AG08395 (cell line): Measurements from ENCODE around the gene ZNF516.

Experiments used
- DNase-seq: peaks from one replicate; pipeline ENCODE4 v3.0.0; 2012; ENCODE audit warnings: mixed read lengths, low spot score

The ZNF516 gene

GRCh38 chr18:76364282-76365259 is 130.5 kb downstream of the ZNF516 start:
- no peak for DNase-seq

- peak; percentile 45 for DNase-seq
Observed at GRCh38 chr18:76363436-76364120, 131.5 kb downstream of the ZNF516 start.

DNA sequence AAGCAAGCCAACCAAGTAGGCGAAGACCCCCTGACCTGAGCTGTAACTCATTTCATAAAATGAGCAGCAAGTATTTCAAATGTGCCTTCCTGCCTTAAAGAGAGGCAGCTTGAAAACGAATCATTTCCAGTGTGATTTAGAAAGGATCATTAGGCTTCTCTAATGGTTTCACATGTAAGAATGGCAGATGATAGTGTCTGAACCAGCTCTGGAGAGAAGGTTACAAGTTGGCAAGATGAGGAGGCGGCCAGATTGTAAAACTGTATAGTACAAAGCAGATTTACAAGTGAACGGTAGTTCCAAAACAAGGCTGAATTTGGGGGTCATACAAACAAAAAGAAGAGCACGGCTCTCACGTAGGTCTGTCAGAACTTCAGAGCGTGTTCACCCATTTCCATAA is 132.4 kb downstream of the ZNF516 start:
- DNase-seq: no peak

- DNase-seq: no peak
Observed at GRCh38 chr18:76361219-76361618, 133.8 kb downstream of the ZNF516 start.

GRCh38 chr18:76359909-76360308 is 135.1 kb downstream of the ZNF516 start:
- DNase-seq: no peak

- DNase-seq: no peak
Observed at GRCh38 chr18:76358774-76359173, 136.3 kb downstream of the ZNF516 start.

GRCh38 chr18:76357585-76358260 is 137.3 kb downstream of the ZNF516 start:
- no peak for DNase-seq

- no peak for DNase-seq
Observed at GRCh38 chr18:76357174-76357573, 137.9 kb downstream of the ZNF516 start.

DNA sequence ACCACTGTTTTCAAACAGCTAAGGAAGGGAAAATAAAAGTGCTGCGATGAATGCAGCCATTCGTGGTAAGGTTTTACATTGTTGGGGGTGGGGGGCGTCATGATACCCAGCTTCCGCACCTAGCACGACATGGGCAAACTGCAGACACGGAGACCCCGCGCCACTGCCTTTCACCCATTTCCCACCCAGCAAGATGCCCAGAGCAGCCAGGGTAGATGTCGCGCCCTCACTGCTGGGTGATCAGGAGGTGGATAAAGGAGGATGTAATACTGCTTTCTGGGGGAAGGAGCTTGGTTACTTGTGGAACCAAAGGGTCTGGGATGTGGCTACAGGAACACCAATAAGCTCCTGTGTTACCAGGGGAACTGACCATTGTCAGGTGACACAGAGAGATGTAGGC is 138.4 kb downstream of the ZNF516 start:
- no peak for DNase-seq

GRCh38 chr18:76354348-76354747 is 140.7 kb downstream of the ZNF516 start:
- DNase-seq: peak; percentile 58

DNA sequence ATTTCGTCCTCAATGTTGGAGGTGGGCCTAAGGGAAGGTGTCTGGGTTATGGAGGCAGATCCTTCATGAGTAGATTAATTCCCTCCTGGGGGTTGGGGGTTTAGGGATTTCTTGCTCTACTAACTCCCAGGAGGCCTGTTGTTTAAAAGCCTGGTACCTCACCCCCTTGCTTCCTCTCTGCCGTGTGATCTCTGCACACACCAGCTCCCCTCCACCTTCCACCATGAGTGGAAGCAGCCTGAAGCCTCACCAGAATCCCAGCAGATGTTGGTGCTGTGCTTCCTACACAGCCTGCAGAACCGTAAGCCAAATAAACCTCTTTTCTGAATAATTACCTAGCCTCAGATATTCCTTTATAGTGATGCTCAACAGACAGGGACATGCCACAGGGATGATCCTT is 141.5 kb downstream of the ZNF516 start:
- DNase-seq: no peak

DNA sequence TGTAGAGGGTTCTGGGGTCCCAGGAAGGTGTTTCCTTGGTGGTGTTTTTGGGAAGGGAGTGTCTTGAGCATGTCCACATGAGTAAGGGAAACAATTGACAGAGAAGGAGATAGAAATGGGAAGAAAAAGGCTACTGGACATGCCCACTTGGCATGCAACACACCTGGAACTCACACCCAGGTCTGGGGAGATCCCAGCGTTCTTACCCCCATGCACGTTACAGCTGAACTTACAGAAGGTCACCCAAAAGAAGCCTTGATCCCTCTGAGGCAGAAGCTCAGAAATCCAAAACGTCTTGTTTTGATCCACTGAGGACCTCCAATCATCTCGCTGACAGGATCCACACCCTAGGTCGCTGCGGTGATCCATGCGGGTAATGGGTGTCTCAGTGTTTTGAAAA is 142.0 kb downstream of the ZNF516 start:
- DNase-seq: no peak

DNA sequence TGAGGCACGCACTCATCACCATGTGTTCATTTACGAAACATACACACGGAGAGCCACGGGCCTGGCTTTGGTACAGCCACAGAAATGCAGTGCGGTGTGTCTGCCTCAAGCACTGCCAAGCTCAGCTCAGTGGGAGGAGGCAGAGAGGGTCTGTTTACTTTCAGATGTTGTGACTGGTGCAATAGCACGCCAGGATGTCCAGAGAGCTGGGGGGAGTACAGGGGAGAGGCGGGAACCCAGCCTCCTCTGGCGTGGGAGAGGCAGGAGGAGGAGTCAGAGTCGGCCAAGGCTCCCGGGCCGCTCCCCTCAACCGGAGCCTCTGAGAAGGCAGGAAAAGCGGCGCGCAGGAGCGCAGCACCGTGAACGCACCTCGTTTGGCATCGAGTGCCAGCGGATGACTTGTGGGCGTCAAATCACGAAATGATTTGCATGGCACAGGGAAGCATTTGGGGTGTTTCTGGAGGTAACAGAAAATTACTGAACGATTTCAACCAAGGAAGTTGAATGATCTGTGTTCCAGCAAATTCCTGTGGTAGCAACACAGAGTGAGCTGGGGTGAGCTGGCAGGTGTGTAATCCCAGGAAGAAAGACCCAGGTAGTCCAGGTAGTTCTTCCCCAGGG is 143.0 kb downstream of the ZNF516 start:
- peak; percentile 93 for DNase-seq

DNA sequence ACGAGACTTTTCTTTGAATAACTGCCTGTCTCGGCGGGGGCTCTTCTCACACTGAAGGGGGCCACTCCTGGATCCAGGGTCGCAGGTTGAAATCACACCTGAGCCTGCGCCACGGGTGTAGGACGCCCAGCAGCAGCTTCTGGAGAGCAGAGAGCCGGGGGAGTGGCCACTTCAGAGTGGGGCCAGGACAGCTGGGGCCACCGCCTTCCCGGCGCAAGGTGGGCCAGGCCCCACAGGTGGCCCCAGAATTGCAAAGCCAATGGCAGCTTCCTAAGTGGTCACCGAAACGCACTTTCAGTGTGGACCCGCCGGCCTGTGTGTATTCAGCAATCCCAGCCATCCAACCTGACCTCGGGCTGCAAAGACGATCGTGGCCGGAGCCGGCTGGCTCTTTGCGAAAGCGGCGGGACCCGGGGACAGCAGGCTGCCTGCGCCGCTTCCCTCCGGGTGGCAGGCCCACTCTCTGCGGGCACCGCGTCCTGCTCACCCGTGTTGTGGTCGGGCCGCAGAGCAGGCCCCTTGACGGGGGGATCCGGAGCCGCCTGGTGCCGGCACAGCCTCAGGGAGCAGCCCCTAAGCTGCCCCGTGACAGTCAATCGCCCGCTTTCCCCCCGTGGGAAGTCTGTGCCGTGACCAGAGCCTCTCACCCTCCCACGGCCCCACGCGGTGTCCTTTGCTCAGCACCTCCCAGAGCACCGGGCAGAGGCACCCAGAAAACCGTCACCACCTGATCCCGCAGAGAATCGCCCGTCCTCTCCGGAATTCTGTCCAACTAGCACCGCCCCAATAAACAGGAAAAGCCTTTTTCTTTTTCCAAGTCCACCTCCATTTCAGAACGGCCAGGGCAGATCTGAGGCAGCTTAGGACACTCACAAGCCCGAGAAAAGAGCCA is 144.7 kb downstream of the ZNF516 start:
- no peak for DNase-seq

DNA sequence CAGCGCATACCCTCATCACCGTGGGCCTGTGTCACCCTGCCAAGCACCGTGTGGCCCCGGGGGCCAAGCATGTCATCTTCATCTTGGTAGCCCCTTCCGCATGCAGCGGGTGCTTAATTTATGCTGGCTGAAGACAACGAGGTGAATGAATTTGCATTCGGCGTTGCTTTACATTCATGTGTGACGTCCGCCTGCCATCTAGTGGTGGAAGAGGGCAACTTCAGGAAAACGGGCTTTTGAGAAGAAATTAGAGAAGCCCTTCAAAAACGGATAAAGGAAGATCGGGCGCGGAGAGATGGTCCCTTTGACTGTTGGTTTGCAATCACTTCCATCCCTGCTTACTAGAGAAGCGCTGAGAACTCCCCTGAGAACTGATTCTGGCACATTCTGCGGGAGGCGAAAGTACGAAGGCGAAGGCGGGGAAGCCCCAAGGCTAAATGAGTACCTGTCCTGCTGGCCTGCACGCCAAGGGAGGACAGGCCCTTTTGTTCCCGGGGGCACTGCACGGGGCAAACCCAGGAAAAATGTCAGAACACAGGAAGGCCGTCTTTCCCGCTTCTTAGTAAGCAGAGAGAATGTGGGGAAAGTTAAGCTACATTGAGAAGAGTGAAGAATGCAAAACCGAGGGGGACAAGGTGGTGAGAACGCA is 145.9 kb downstream of the ZNF516 start:
- DNase-seq: peak; percentile 62

DNA sequence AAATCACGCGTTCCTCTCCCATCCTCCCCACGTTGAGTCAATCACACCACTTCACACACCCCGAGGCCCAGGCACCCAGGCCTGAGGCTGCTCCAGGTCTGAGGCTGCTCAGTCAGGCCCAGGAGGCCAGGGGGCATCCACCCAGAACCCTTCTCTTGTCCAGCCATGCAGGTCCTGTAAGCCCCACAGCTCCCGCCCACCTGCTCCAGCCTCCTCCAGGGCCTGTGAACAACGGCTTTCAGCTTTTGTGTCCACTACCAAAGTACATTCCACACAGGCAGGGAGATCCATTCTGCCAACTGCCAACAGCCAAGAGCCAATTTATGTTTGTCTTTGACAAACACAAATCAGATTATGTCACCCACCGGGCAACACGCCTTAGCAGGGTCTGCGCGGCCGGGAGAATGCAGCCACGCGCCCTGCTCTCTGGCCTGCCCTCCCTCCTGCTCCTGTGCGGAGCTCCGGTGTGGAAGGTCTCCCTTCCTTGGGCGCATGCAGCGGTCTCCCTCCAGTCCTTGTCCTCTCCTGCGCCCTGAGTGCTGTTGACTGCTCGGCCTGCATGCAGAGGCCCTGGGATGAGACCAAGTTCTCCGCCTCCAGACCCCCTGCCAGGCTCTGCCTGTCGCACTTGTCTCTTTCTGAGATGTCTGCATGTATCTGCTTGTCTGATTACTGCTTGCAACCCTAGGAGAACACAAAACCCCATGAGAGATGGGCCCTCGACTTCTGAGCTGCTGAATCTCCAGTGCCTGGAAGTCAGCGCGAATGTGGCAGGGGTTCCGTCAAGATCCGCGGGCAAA is 146.6 kb downstream of the ZNF516 start:
- DNase-seq: no peak

DNA sequence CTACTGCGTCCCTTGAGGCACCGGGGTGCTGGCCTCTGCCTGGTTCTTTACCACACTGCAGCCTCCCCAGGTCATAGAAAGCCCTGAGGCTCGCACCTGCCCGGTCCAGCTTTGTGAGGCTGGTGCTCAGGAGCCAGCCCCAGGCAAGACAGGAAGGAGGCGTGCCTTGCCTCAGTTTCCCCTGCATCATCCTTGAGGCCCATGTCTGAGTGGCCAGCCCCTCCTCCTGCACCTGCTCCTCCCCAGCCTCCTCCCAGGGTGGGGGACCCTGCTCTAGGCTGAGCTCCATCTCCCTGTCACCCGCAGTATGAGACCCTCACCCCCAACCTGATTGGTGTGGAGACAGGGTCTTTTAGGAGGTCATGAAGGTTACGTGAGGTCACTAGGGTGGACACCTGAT is 147.7 kb downstream of the ZNF516 start:
- DNase-seq: no peak

GRCh38 chr18:76346490-76347130 is 148.4 kb downstream of the ZNF516 start:
- no peak for DNase-seq

DNA sequence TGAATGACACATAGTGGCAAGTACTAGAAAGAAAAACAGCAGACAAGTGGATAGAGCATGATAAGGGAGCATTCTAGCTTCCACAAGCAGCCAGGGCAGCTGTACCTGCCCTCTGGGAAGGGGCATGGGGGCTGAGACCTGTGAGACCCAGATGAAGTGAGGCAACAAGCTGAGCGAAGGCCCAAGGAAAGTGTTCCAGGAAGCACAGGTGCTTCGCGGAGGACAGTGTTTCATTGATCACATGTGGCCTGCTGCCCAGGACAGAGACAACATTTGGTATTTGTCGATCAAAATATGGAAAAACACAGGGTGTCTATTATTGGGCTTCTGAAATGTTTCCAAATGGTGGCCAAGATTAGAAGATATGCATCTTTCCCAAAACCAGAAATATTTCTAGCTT is 149.1 kb downstream of the ZNF516 start:
- no peak for DNase-seq
